Stimulated activated CD8-positive, alpha-beta memory T cell treated with anti-CD3 and anti-CD28 coated beads, Interleukin-15, amount 100 ng/mL, for 48 hours (primary cell): Measurements from ENCODE around the gene TRIM52.
"Not testable (repeated sequence)": the region's sequence is repeated elsewhere in the genome, so short reads cannot be mapped to it uniquely, and the experiment has no call there.

Source experiments
- DNase-seq, 2 donors: peaks; one replicate each; pipeline ENCODE4 v3.0.0-alpha.2; 2020; ENCODE audit warnings: low read depth in 2 of 2

Gene TRIM52

GRCh38 chr5:181260720-181261319 lies at the start of gene TRIM52:
TSS of gene TRIM52 (minus strand) at chr5:181261143. CDS start at chr5:181260813, 330 bp downstream.
- DNase-seq, result peak; percentile 84 to 87

- not testable (repeated sequence) for DNase-seq
Measured at GRCh38 chr5:181287331-181287730, 26.4 kb upstream of the TRIM52 start.

GRCh38 chr5:181285962-181286705 lies 25.2 kb upstream of the TRIM52 start:
- DNase-seq, result not testable (repeated sequence)

GRCh38 chr5:181283841-181284755 lies 23.2 kb upstream of the TRIM52 start:
- DNase-seq, result not testable (repeated sequence)

- no peak for DNase-seq
Measured at GRCh38 chr5:181283347-181283746, 22.4 kb upstream of the TRIM52 start.

- DNase-seq, result no peak
Measured at GRCh38 chr5:181282874-181283273, 21.9 kb upstream of the TRIM52 start.

GRCh38 chr5:181282415-181282814 lies 21.5 kb upstream of the TRIM52 start:
- DNase-seq, result not testable (repeated sequence)

- DNase-seq, result no peak
Measured at GRCh38 chr5:181281984-181282316, 21.0 kb upstream of the TRIM52 start.

GRCh38 chr5:181281077-181281983 lies 20.4 kb upstream of the TRIM52 start:
- DNase-seq, result no peak

GRCh38 chr5:181280251-181280762 lies 19.4 kb upstream of the TRIM52 start:
- DNase-seq, result no peak

GRCh38 chr5:181273433-181273744 lies 12.4 kb upstream of the TRIM52 start:
- not testable (repeated sequence) for DNase-seq

GRCh38 chr5:181271081-181271480 lies 10.1 kb upstream of the TRIM52 start:
- DNase-seq, result no peak

- not testable (repeated sequence) for DNase-seq
Measured at GRCh38 chr5:181267907-181268306, 7.0 kb upstream of the TRIM52 start.

GRCh38 chr5:181267291-181267904 lies 6.5 kb upstream of the TRIM52 start:
- DNase-seq, result not testable (repeated sequence)

- no peak for DNase-seq
Measured at GRCh38 chr5:181265092-181265671, 4.2 kb upstream of the TRIM52 start.

- no peak for DNase-seq
Measured at GRCh38 chr5:181263633-181264032, 2.7 kb upstream of the TRIM52 start.

GRCh38 chr5:181261320-181262049 lies 542 bp upstream of the TRIM52 start:
- DNase-seq, result peak; percentile 61

- no peak for DNase-seq
Measured at GRCh38 chr5:181259974-181260719, 796 bp downstream of the TRIM52 start.

GRCh38 chr5:181259283-181259682 lies 1.7 kb downstream of the TRIM52 start:
- no peak for DNase-seq
